Epithelial cell of esophagus (primary cell): ENCODE measurements around the gene MATN4.
A peak's percentile ranks its signal among the peaks of the same experiment; 100 is the strongest.

Source experiments
- DNase-seq: peaks from one replicate; pipeline ENCODE4 v3.0.0; 2010; ENCODE audit warnings: low read depth
- H3K4me3 ChIP-seq: 2 replicates; pipeline ENCODE4 v1.5.1; 2011; ENCODE audit warnings: mild to moderate bottlenecking, low read length, control low read depth
- TF ChIP-seq, protein P1 (sequence below): IDR thresholded peaks from 2 replicates; pipeline ENCODE4 v1.5.1; 2011; ENCODE audit warnings: low read depth, mild to moderate bottlenecking, low read length, control low read depth, inconsistent platforms; ENCODE audit not compliant: insufficient read depth; ENCODE audit errors: missing control alignments

The MATN4 gene

DNA sequence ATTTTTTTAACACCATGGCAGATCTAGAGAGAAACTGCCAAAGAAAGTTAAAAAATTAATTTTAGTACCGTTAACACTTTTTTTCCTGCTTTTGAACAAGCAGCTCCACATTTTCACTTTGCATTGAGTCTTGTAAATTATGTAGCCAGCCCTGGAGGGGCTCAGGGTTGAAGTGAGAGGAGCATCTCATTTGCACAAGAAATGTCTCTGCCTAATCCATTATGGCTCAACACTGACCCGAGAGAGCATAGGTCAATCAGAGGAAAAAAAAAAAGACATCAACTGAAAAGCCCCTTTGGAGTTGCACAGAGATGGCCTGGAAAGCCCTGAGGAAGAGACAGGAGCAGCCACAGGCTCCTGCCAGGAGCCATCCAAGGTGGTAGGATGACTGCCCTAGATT lies 49.4 kb downstream of the MATN4 start:
- H3K4me3 ChIP-seq, result no peak overlapping the region
- no peak for DNase-seq
- TF ChIP-seq, protein P1, sequence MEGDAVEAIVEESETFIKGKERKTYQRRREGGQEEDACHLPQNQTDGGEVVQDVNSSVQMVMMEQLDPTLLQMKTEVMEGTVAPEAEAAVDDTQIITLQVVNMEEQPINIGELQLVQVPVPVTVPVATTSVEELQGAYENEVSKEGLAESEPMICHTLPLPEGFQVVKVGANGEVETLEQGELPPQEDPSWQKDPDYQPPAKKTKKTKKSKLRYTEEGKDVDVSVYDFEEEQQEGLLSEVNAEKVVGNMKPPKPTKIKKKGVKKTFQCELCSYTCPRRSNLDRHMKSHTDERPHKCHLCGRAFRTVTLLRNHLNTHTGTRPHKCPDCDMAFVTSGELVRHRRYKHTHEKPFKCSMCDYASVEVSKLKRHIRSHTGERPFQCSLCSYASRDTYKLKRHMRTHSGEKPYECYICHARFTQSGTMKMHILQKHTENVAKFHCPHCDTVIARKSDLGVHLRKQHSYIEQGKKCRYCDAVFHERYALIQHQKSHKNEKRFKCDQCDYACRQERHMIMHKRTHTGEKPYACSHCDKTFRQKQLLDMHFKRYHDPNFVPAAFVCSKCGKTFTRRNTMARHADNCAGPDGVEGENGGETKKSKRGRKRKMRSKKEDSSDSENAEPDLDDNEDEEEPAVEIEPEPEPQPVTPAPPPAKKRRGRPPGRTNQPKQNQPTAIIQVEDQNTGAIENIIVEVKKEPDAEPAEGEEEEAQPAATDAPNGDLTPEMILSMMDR, result no peak

GRCh38 chr20:45258259-45258658 lies 49.8 kb downstream of the MATN4 start:
- TF ChIP-seq, protein P1, result no peak
- DNase-seq, result no peak
- no peak overlapping the region for H3K4me3 ChIP-seq

DNA sequence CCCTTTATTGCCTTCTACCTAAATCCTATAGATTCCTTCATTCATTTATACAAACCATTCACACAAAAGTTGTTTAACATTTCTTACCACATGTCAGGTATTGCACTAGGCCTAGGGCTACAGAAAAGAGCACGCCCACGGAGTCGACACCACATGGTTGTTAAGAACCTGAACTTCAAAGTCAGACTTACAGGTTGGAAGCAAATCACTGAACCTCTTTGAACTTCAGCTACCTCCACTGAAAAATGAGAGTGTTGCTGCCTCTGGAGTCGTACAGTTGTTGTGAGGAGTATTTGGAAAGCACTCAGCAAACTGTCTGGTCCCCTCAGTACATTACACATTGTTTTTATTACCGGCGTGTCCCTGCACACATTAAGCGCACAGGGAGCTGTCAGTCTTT lies 50.4 kb downstream of the MATN4 start:
- DNase-seq, result no peak
- H3K4me3 ChIP-seq, result no peak overlapping the region
- TF ChIP-seq, protein P1, result no peak

DNA sequence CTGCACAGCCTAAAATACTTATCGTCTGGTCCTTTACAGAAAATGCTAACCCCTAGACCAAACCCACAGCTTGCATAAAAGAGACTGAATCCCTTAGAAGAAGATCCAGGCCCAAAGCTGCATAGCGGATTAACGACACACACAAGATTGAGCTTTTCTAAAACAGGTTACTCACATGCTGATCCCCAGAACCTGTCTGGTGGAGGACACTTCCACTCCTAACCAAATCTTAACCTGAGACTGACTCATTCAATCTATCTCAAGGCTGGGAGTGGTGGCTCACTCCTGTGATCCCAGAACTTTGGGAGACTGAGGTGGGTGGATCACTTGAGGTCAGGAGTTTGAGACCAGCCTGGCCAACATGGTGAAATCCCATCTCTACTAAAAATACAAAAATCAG lies 50.9 kb downstream of the MATN4 start:
- DNase-seq, result peak; percentile 82
- TF ChIP-seq, protein P1, result no peak
- no peak overlapping the region for H3K4me3 ChIP-seq

GRCh38 chr20:45254383-45255262 lies 53.5 kb downstream of the MATN4 start, which contains the start of gene SLPI:
SLPI (minus strand) TSS chr20:45254564; CDS start chr20:45254543, 21 bp downstream.
- H3K4me3 ChIP-seq, result peak within 1 kb of the TSS; percentile 63

DNA sequence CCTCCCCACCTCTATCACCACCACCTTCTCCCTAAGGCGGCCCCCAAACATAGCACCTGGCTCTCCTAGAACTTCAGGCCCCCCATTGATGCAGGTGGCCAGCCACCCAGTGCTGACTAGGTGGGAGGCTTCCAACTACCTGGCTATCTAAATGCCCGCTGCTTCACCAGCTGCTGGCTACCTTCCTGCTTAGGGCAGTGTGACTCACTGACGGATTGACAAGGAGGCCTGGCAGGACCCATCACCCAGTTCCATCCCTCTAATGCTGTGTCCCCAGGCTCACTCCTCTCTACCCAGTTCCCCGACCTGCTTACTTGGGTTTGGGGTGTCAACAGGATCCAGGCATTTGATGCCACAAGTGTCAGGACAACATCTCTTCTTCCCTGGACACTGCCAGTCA lies 54.8 kb downstream of the MATN4 start:
- peak; percentile 58 for DNase-seq
- TF ChIP-seq, protein P1, result no peak
- peak overlapping the region; percentile 63 for H3K4me3 ChIP-seq

More at GRCh38 chr20:45254383-45255262, 53.5 kb downstream of the MATN4 start, which contains the start of gene SLPI:
- TF ChIP-seq, protein P1, result no peak
- DNase-seq, result peak; percentile 92

DNA sequence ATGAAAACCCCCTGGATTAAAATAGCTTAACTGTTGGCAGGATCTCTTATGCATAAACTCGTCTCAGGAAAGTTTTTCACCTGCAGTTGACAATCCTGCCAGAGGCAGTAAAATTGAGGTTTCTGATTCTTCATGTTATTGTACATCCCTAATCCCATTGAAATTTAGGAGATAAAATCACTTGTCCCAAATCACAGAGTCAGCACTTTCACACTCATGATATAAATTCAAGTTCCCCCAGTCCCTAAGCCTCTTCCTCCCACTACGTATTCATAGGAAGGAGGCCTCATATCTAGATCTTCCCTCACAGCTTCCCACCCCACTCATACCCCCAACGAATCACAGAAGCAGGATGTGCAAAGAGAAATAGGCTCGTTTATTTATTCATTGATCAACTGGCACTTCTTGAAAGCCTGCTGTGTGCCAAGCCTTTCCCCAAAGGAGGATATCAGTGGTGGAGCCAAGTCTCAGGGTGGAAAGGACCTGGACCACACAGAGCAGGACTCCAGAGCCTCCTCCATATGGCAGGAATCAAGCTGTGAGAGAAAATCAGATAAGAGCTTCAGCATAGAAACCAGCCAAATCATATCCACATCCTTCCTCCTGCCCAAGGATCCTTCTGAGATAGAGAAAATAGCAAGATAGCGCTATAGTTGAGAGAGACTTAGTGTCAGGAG lies 56.1 kb downstream of the MATN4 start:
- TF ChIP-seq, protein P1, result no peak
- peak overlapping the region; percentile 63 for H3K4me3 ChIP-seq
- no peak for DNase-seq
